GM13976 (cell line): Measurements from ENCODE around the gene VAC14.

Experiments
- DNase-seq: peaks from one replicate; pipeline ENCODE4 v3.0.0; 2012; ENCODE audit warnings: low spot score
- in situ Hi-C: fragments of 300-500 bp; cut with MboI; formaldehyde crosslinking; loops from one replicate; pipeline ENCODE4 v1.12.0; 2022; ENCODE audit warnings: low sequenced_read_pairs, mixed read lengths, inconsistent platforms; ENCODE audit not compliant: unreplicated experiment
- TF ChIP-seq, protein P1 (sequence below): IDR thresholded peaks from 2 replicates; pipeline ENCODE4 v1.5.1; 2012; ENCODE audit warnings: borderline replicate concordance, mild to moderate bottlenecking; ENCODE audit not compliant: insufficient read depth; ENCODE audit errors: extremely low read depth, missing control alignments, control extremely low read depth

The VAC14 gene

DNA sequence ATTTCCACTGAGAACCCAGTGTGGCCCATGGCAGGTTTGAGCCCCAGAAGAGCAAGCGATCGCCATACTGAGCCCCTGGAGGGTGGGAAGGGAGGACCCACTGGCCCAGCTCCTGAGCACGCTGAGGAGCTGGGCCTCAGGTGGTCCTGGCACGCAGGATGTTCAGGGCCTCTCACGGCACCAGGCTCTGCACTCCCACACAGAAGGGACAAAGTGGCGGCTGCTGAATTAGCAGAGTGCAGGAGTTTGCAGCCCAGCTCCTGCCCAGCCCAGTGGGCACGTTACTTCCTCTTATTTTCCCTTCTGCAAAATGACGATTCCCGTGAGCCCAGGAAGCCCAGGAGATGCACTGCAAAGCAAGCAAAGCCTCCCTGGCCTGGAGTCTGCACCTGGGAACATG lies 72.8 kb downstream of the VAC14 start:
- TF ChIP-seq, protein P1, sequence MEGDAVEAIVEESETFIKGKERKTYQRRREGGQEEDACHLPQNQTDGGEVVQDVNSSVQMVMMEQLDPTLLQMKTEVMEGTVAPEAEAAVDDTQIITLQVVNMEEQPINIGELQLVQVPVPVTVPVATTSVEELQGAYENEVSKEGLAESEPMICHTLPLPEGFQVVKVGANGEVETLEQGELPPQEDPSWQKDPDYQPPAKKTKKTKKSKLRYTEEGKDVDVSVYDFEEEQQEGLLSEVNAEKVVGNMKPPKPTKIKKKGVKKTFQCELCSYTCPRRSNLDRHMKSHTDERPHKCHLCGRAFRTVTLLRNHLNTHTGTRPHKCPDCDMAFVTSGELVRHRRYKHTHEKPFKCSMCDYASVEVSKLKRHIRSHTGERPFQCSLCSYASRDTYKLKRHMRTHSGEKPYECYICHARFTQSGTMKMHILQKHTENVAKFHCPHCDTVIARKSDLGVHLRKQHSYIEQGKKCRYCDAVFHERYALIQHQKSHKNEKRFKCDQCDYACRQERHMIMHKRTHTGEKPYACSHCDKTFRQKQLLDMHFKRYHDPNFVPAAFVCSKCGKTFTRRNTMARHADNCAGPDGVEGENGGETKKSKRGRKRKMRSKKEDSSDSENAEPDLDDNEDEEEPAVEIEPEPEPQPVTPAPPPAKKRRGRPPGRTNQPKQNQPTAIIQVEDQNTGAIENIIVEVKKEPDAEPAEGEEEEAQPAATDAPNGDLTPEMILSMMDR: no peak
- in situ Hi-C loops: no loop called here
- no peak for DNase-seq

DNA sequence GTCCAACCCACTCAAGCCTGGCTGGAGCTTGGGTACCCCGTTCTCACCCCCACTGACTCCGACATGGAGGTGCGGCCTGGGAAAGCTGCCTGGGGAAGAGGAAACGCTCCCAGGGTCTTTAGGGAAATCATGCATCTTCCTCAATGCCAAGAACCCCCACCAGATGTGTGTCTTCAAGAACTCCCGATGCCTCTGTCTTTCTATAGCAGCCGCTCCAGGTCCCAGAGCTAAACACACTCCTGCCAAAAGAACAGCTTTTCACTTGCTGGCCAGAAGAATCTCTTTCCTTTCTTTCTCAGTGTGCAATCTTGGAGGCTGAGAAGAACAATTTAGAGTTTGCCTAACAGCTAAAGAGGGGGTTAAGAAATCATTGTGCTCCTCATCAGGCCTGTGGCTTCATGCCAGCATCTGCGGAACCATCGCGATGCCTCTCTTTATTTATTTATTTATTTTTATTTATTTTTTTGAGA lies 74.0 kb downstream of the VAC14 start:
- DNase-seq: no peak
- in situ Hi-C loops: no loop called here
- TF ChIP-seq, protein P1: no peak

DNA sequence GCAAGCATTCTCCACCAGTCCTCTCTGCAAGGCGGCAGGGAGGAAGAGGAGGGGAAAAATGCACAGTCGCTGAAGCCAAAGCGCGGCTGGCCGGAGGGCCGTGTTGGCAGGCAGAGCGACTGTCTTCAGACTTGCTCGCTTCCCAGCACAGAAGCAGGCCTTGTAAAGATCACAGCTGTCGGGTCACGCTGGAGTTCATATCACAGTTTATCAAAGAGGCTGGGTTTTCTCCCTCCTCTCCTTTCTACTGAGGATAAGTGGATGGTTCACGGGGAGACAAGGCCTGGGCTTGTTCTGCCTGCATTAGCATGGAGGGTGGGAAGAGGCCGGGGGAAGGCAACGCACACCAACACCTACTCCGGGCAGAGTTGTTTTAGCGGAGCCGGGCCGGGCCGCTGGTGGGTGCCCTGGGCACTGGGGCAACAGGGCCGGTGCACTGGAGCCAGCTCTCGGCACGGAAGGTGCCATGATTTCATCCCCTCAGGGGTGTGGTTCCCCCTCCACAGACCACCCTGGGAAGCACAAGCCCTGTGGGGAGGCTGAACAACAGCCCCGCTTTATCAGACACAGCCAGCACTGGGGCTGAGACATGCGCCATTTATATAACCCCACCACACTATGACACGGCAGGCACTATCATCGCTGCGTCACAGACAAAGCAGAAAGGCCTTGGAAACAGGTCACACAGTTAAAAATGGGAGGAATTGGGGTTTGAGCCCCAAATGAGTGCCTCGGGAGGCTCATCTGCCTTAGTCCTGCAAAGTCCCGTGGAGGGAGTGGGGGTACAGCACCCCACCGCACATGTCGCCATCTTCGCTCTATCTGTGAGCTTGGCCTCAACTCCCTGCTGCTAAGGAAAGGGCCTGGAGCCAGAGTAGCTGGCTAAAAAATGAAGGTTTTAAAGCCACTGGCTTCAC lies 74.8 kb downstream of the VAC14 start:
- DNase-seq: no peak
- TF ChIP-seq, protein P1: no peak
- in situ Hi-C loops: no loop called here

DNA sequence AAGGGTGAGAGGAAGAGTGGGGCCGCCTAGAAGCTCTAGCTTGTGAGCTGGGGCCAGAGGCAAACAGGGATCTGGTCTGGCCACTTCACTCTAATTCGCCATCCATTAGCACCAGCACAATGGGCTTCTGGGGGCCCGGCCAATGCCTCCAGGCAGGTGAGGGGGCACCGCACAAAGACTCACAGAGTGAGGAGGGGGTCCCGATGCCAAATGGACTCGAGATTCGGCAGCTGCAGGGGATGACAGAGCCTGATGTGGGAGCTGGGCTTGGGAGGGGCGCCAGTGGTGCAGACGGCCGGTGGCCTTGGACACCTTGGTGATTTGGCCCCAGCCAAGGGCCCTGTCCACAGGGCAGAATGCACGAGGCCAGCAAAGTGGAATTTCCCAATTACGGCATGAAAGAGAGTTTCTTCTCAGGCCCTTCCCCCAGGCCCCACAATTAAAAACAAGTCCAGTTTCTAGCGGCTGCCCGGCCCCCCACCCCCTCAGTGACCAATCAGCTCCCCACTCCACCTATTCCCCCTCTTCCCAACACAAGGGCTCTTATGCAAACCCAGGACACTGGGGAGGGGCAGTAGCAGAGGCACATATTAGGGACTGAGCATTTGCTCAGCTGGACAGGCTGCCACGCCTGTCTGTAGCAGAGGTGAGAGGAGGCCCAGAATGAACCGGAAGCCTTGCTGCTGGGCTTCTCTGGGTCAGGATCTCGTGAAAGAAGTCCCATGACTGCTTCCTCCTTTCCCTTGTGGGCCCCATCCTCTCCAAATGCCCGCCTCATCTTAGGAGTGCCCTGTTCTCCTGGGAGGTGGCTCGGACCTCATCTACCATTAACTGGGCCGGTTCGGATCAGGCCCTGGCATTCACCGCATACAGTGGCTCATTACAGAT lies 75.7 kb downstream of the VAC14 start:
- TF ChIP-seq, protein P1: no peak
- in situ Hi-C loops: no loop called here
- DNase-seq: no peak

DNA sequence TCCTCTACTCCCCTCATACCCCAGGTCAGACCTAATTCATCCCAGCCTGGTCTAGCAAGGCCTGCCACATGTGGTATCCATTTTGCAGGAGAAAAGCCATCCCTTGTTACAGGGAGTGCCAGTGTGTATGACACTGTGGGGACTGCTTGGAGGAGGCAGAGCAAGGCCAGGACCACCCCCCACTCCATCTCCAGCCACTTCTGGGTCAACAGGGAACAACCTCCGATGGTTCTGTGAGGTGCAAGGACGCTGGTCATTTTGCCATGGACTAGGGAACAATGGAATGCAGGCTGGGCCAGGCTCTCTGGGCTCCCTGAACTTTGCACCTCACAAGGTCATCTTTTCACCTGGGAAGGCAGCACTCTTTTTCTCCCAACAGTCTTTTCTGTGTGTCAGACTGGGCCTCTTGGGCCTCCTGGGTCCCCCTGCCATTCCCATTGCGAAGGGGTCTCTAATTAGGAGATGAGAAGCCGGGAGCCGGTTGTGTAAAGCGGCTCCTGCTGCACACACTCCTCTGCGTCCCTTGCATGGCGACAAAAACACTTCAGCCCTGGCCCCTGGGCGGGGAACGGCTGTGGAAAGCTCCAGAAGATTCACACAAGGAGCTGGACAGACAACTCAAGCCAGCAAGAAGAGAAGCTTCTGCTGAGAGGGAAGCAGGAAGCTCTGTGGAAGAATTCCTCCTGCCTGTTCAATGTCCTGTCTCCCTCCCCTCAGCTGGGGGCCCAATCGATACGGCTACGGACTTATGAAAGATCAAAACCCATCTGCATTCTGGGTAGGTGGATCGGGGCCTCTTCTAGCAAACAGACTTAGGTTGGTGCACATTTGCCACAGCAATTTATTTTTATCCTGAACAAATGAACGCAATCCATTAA lies 76.6 kb downstream of the VAC14 start:
- in situ Hi-C loops: no loop called here
- TF ChIP-seq, protein P1: no peak
- DNase-seq: no peak
